Fibroblast of pulmonary artery (primary cell): ENCODE results near the gene HCN3.
"Not testable (repeated sequence)": the region's sequence is repeated elsewhere in the genome, so short reads cannot be mapped to it uniquely, and the experiment has no call there.

Experiments
- DNase-seq: peaks from one replicate; pipeline ENCODE4 v3.0.0-alpha.2; 2010; ENCODE audit warnings: low read depth
- H3K4me3 ChIP-seq: replicated peaks from 2 replicates; pipeline ENCODE4 v1.5.1; 2011; ENCODE audit warnings: low read depth, mild to moderate bottlenecking, control low read depth, low read length, moderate library complexity
- TF ChIP-seq, protein P1 (sequence below): IDR thresholded peaks from 2 replicates; pipeline ENCODE4 v1.5.1; 2011; ENCODE audit warnings: mild to moderate bottlenecking, control low read depth, low read length, inconsistent platforms; ENCODE audit errors: missing control alignments

HCN3 gene

DNA sequence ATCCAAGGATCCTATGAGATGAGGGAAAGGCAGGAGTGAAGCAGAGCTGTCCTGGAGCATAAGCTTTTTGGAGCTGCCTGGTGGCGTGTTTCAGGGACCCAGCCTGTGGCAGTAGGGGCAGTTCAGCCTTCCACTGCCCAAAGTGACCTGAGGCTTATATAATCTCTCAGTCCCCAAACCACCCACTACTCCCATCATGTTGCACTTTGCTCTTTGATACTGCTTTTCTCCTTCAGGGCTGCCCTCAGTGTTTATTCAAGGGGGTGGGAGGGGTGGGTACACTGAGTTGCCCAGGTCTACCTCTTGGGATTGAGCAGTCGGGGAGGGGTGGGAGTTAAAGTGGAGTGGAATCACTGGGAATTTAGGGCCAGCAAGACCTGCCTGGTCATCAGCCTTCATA lies 9.3 kb downstream of the HCN3 start:
- TF ChIP-seq, protein P1, sequence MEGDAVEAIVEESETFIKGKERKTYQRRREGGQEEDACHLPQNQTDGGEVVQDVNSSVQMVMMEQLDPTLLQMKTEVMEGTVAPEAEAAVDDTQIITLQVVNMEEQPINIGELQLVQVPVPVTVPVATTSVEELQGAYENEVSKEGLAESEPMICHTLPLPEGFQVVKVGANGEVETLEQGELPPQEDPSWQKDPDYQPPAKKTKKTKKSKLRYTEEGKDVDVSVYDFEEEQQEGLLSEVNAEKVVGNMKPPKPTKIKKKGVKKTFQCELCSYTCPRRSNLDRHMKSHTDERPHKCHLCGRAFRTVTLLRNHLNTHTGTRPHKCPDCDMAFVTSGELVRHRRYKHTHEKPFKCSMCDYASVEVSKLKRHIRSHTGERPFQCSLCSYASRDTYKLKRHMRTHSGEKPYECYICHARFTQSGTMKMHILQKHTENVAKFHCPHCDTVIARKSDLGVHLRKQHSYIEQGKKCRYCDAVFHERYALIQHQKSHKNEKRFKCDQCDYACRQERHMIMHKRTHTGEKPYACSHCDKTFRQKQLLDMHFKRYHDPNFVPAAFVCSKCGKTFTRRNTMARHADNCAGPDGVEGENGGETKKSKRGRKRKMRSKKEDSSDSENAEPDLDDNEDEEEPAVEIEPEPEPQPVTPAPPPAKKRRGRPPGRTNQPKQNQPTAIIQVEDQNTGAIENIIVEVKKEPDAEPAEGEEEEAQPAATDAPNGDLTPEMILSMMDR = no peak
- no peak for DNase-seq
- H3K4me3 ChIP-seq = no peak overlapping the region

DNA sequence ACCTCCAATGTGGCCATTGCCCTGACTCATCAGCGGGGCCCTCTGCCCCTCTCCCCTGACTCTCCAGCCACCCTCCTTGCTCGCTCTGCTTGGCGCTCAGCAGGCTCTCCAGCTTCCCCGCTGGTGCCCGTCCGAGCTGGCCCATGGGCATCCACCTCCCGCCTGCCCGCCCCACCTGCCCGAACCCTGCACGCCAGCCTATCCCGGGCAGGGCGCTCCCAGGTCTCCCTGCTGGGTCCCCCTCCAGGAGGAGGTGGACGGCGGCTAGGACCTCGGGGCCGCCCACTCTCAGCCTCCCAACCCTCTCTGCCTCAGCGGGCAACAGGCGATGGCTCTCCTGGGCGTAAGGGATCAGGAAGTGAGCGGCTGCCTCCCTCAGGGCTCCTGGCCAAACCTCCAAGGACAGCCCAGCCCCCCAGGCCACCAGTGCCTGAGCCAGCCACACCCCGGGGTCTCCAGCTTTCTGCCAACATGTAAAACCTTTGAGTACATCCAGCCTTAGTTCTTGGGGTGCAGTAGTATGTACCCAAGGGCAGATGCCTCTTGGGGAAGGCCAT lies 10.8 kb downstream of the HCN3 start:
- TF ChIP-seq, protein P1 = no peak
- no peak overlapping the region for H3K4me3 ChIP-seq
- no peak for DNase-seq

DNA sequence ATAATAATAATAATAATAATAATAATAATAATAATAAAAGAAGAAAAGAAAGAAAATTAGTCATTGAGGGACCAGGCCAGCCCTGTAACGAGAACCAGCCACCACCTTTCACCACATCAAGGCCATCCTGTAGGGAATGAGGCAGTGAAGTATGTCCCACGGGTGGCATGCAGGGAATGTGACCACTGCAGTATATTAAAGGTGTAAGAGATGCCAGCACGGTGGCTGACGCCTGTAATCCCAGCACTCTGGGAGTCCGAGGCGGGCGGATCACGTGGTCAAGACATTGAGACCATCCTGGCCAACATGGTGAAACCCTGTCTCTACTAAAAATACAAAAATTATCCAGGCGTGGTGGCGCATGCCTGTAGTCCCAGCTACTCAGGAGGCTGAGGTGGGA lies 13.7 kb downstream of the HCN3 start:
- not testable (repeated sequence) for H3K4me3 ChIP-seq, DNase-seq

DNA sequence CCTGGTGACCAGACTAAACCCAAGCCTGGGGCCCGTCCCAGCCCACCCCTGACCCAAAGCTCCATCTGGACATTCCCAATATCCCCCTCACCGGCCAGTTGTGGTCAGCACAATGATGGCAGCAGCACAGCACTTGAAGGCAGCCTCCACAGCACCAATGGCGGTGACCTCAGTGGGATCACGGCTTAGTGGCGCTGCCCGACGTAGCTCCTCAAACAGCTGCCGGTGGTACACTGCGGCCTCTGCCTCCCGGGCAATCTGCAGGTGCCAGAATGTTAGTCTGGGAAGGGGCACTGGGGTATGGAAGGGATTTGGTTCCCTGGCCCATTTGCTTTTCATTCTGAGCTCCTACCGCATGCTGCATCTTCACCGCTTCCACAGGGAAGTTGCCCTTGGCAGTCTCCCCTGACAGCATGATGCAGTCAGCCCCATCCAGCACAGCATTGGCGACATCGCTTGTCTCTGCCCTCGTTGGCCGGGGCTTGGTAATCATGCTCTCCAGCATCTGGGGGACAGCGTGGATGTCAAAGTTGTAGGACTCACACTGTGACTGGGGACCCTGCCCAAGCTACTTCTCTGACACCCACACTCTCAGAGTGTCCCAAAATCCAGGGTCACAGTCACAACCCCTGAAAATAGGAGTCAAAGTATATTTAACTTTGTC lies 16.0 kb downstream of the HCN3 start:
- no peak overlapping the region for H3K4me3 ChIP-seq
- TF ChIP-seq, protein P1 = no peak
- no peak for DNase-seq

DNA sequence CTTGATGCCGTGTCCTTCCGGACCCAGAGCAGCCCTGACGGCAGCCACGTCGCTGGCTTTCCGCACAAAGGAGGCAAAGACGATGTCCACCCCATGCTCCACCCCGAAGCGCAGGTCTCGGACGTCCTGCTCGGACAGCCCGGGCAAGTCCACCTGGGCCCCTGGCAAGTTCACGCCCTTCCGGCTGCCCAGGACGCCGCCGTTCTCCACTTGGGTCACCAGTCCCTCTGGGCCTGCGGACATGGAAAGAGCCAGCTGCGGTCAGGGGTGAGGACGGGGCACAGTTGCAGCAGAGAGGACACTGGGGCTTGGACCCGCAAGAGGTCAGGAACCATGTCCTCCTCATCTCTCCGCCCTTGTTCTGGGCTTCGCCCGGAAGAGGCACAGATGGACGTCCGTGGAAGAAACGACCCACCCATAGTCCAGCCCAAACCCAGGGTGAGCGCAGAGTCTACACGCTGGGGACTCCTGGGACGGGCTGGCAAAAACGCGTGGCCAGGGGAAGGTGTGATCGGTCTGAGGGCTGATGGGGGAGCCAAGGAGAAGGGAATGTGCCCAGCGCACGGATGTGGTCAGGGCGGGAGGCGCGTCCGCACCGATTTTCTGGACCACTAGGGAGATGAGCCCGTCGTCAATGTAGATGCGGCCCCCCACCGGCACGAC lies 17.4 kb downstream of the HCN3 start:
- TF ChIP-seq, protein P1 = no peak
- no peak for DNase-seq
- no peak overlapping the region for H3K4me3 ChIP-seq

DNA sequence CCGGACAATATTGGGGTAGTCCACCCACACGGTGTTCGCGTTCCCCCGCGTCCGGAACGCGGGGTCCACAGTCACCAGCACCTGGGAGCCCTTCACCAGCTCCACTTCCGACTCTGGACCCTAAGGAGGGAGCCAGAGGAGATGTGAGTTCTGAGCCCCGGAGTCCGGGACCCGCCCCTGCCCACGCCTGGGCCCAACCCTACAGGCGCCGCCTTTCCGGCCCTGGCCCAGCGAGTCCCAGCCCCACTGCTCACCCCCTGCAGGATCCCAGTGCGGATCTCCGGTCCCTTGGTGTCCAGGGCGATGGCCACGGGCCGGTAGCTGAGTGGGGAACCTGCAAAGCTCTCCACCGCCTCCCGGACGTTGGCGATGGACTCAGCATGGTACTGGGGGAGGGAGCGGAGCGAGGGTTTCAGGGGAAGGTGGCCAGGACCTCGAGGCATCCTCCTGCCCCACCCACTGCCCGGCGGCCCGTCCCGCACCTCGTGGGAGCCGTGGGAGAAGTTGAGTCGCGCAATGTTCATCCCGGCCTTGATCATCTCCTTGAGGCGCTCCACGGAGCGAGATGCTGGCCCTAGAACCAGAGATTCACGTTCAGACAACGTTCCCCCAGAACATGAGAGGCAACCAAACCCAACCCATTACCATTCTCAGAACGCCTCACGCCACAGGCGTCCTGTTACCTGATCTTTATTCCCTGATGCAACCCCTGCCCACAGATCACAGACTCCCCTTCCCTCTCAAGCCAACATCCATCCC lies 18.1 kb downstream of the HCN3 start:
- TF ChIP-seq, protein P1 = no peak
- DNase-seq = no peak
- no peak overlapping the region for H3K4me3 ChIP-seq

DNA sequence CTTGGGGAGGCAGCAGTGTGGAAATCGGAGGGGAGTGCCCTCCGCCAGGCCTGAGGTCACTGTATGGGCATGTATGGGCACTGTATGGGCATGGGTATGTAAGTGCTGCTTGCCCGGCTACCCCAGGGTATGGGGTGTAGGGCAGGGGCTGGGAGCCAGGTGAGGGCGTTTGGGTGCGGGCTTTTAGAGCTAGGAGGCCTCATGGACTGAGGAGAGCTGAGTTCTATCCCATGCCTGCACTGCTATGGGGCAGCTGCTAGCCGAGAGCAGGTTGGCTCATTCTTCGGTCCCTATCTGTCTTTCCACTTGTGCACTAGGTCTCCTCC lies 18.6 kb downstream of the HCN3 start:
- no peak overlapping the region for H3K4me3 ChIP-seq
- no peak for DNase-seq
- TF ChIP-seq, protein P1 = no peak
